HG02970 (cell line): Measurements from ENCODE around the gene NTF4.
"Not testable (repeated sequence)": the region's sequence is repeated elsewhere in the genome, so short reads cannot be mapped to it uniquely, and the experiment has no call there.

Experiments
- ATAC-seq: cut with Tn5 transposase; IDR thresholded peaks from one replicate; pipeline ENCODE4 v1.9.1; 2021; ENCODE audit warnings: mild to moderate bottlenecking, moderate library complexity, moderate number of reproducible peaks; ENCODE audit not compliant: unreplicated experiment, low FRiP score

The NTF4 gene

DNA sequence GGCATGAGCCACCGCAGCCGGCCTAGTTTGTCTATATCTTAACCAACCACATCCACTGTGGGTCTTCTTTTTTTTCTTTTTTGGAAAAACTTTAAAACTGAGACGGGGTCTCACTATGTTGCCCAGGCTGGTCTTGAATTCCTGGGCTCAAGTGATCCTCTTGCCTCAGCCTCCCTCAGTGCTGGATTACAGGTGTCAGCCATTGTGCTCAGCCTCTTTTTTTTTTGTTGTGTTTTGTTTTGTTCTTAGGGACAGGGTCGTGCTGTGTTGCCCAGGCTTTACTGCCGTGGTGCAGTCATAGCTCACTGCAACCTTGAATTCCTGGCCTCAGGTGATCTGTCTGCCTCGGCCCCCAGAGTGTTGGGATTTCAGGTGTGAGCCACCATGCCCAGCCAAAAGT lies 28.1 kb upstream of the NTF4 start:
- no peak for ATAC-seq

DNA sequence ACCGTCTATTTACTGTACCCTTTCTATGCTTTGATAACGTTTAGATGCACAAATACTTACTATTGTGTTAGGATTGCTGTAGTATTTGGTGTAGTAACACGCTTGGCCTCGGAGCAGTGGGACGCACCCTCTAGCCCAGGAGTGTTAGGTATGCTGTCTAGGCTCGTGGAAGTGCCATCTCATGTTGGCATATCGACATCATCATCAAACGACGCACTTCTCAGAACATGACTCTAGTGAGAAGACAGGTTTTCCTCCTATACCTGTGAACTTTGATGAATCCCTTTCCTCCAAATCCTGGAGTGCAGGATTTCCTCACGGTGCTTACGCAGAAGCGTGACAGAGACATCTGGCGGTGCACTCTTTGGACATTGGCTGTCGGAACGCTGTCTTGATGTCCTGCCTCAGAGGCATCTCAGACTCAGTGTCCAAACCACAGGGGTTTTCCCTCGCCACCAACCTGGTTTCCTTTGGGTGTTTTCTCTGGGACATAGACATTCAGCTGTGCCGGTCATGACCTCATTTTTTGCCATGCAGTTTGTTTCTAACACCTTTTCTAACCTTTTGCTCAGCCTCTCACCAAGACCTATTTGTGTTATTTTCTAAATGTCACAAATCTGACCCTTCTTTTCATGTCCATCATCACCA lies 26.9 kb upstream of the NTF4 start:
- ATAC-seq = no peak

DNA sequence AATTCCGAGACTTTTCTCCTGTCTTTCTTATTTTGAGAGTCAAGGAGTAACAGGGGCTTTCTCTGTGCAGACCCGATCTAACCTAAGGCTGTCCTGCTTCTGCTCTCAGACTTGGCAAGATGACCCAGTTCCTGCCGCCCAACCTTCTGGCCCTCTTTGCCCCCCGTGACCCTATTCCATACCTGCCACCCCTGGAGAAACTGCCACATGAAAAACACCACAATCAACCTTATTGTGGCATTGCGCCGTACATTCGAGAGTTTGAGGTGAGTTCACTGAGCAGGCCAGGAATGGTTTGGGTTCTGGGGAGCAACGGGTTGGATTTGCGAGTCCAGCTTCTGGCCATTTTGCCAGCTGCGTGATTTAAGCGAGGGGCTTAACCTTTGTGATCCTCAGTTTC lies 21.7 kb upstream of the NTF4 start:
- ATAC-seq = no peak

DNA sequence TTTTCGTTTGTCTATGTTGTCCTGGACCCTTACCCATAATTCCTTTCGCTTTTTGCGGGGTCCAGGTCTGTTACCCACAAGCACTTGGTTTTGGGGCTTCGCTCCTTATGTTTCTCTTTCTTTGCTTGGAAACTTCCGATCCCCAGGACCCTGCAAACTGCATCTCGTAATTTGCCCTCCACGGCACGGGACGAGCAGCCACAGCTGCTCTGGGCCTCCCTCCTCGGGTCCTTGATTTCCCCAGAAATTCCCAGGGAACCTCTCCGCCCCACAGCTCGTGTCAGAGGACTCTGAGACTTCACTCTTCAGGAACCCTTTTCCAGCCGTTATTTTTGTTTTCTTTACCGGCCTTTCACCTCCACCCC lies 21.2 kb upstream of the NTF4 start:
- ATAC-seq = no peak

DNA sequence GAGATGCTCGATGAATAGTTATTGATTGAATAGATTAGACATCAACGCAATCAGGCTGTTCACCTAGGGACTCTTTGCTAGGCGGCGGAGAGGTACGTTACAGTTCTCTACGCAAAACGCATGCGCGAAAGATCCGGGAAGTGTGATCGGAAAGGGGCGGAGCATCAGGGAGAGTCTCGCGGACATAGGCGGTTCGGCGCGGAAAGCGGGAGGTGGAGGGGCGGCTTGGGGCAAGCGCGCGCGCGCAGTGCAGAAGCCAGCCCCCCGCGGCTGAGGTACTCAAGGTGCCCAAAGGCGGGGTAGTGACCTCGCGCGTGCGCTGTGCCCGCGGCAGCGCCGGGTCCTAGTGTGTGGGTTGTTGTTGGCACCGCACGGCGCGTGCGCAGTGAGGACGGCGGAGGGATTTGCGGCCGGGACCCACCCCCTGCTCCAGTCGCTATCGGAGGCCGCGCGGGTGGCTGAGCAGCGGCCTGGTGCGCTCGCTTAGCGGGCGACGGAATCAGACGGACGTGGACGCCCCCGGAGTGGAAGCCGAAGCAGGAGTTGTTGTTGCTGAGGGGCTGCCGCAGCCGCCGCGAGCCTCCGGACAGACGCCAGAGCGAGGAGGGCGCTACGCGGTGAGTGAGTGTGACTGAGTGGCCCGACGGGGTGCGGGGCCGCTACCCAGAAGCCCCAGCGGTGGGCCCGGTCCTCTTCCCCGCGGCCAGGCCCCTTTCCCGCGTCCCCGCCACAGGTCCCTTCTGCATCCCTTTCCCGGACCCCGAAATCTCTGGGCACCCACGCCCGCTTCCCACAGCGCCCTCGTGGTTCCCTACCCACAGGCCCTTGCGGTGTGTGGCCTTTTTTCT lies 20.6 kb upstream of the NTF4 start, which contains the start of gene SNRNP70:
Gene SNRNP70, plus strand, starts transcription at position 432 of the 848 bp plus-strand sequence. CDS start 964 bp downstream, outside the sequence.
- ATAC-seq = peak; percentile 90

DNA sequence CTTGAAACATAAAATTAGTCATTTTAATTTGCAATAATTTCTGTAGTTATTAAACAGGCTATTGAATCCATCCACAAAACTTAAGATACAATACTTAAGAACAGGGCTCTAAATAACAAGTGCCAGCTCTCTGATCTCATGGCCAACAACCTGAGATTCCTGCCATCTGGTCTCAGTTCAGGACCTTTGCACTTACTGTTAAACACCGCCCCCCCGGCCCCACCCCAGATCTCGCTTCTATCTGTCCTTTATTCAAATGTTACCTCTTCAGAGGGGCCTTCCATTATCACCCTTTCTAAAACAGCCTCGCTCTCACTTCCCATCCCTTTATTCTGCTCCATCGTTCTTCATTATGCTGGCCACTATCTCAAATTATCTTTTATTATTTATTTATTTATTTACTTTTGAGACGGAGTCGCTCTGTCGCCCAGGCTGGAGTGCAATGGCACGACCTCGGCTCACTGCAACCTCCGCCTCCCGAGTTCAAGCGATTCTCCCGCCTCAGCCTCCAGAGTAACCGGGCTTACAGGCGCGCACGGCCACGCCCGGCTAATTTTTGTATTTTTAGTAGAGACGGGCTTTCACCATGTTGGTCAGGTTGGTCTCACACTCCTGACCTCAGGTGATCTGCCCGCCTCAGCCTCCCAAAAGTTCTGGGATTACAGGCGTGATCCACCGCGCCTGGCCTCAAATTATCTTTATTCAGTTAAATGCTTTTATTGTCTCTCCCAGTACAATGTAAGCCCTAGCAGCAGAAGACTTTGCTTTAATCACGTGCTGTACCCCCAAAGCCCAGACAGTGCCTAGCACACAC lies 19.8 kb upstream of the NTF4 start:
- ATAC-seq = no peak

DNA sequence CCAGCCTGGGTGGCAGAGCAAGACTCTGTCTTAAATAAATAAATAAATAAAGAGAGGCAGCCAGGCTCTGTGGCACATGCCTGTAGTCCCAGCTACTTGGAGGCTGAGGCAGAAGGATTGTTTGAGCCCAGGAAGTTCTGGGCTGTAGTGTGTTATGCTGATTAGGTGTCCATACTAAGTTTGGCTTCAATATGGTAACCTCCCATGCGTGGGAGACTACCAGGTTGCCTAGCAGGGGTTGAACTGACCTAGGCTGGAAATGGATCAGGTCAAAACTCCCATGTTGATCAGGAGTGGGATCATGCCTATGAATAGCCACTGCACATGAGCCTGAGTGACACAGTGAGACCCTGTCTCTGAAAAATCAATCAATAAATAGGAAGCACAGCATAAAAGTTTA lies 16.7 kb upstream of the NTF4 start:
- no peak for ATAC-seq

DNA sequence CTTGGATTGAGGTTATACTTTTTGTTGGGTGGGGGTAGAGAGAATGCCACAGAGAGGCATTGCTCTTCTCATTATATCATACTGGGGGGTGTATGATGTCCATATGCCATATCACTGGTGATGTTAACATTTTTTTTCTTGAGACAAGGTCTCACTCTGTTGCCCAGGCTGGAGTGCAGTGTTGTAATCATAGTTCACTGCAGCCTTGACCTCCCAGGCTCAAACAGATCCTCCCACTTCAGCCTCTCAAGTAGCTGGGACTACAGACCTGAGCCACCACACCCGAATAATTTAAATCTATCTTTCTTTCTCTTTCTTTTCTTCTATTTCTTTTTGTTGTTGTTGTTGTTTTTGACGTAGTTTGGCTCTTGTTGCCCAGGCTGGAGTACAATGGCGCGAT lies 15.8 kb upstream of the NTF4 start:
- no peak for ATAC-seq

DNA sequence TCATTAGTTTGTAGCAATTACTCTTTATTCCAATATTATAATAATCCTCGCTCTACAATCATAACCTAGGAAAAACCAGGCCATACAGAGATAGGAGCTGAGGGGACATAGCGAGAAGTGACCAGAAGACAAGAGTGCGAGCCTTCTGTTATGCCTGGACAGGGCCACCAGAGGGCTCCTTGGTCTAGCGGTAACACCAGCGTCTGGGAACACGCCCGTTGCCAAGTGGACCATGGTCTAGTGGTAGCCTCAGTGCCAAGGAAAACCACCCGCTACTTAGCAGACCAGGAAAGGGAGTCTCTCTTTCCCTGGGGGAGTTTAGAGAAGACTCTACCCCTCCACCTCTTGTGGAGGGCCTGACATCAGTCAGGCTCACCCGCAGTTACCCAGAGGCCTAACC lies 10.3 kb upstream of the NTF4 start:
- not testable (repeated sequence) for ATAC-seq

DNA sequence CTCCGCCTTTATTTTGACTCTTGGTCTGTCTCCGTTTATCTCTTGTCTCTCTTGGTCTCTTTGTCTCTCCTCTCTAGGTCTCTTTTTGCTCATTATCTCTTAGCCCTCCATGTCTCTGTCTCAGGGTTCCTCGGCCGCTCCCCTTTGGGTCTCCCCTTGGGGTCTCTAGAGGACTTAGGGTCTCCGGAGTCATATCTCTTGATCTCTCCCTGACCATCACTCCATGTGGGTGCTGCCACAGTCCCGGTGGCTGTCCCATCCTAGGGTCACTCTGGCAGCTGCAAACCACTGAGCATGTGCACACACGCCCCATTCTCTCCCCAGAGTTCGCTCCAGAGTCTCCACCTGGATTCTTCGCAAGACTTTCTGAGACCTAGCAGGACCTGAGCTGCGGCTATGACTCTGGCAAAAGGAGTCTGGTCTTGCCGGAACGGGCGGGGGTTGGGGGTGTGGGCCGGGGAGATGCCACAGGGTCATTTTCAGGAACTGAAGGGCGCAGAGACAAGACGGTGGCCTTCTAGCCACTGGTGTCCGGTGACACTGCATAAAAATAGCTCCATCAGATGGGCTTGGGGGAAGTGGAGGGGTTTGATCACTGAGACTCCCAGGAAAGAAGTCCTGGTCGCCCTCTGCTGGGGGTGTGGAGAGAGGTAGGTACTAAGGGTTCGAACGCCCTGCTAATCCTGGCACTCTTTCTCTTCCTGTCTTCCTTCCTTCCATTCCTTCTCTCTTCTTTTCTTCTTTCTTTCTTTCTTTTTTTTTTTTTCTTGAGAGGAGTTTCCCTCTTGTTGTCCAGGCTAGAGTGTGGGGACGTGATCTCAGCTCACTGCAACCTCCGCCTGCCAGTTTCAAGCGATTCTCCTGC lies 9.1 kb upstream of the NTF4 start:
- ATAC-seq = no peak

DNA sequence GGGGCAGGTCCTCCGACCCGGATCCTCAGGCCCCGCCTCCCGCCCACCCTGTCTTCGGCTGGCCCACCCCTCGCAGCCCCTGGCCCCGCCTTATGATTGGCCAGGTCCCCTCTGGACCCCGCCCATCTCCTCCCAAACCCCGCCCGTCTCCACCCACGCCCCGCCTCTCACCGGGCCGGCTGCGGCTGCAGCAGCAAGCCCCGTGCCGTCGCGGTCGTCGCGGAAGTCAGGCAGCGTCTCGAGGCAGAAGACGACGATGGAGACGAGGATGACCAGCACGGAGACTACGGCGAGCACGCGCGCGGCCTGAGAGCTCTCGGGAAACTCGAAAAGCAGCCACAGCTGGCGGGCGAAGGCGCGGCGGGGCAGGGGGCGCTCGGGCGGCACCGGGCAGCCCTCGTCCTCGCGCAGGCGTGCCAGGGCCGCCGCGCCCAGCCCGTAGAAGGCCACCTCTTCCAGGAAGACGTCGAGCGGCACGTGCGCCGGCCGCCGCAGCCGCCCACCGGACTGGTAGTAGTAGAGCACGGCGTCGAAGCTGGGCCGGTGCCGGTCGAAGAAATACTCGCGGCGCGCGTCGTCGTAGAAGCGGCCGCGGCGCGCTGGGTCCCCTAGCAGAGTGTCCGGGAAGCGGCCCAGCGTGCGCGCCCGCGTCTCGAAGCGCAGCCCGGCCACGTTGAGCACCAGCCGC lies 7.4 kb upstream of the NTF4 start:
- no peak for ATAC-seq

DNA sequence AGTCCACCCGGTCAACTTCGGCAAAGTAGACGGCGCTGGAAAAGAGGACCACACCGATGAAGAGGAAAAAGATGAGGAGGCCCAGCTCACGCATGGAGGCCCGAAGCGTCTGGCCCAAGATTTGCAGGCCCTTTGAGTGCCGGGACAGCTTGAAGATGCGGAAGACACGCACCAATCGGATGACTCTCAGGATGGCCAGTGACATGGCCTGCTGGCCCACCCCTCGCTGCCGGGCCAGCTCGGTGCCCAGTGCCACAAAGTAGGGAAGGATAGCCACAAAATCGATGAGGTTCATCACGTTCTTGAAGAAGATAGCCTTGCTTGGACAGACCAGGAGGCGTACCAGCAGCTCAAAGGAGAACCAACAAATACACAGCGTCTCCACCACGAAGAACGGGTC lies 5.8 kb upstream of the NTF4 start:
- no peak for ATAC-seq

DNA sequence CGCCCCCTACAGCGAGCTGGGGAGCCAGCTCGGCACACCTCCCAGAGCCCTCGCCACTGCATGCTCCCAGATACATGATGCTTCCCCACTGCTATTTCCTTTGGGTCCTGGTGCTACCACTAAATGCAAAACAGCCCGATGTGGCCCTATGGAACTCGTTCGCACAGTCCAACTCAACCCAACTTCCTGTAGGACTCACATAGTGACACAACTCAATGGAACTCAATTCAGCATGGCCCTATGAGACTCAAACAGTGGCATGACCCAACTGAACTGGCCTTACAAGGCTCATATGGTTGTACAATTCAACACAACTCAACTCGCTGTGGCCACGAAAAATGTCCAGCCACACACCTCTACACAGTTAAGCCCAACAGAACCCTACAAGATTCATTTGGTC lies 4.4 kb upstream of the NTF4 start:
- ATAC-seq = no peak

DNA sequence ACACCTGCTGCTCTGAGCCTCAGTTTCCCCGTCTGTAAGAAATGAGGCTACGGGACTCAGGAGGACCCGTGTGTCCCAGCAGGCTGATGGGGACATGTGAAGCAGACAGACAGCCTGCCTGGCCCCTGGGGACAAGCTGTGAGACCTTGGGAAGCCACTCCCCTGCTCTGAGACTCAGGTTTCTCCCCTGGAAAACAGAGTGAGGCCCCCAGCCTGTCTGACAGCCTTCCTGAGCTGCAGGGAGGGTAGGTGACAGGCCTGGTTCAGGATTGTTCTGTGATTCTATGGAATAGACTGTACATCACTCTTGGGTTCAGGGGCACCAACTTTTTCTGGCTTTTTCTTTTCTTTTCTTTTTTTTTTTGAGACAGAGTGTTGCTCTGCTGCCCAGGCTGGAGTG lies 2.9 kb upstream of the NTF4 start:
- no peak for ATAC-seq

DNA sequence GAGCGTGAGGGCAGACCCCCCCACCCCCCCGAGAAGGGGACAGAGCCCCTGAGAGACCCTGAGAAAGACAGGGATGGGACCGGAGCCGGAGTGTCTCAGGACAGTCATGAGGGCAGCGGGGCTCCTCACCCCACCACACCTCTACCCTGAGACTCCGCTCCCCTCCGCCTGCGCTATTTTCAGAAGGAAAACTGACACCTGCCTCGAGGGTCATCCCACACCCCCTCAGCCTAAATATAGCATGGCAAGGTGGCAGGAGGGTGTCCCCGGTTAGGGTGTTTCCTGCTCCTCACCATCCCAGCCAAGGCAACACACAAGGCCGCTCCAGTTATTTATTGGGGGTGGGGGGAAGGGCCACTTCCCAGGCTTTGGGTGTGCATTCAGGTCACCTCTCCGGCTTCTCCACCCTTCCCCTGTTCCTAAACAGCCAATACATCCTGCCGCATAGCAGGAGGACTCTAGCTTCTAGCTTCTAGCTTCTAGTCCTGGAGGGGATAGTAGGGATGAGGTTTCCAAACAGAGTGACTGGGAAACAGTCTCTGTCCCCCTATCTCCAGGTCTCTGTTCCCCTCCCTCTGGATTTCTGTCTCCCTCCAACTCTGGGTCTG lies 1.4 kb upstream of the NTF4 start:
- ATAC-seq = no peak

DNA sequence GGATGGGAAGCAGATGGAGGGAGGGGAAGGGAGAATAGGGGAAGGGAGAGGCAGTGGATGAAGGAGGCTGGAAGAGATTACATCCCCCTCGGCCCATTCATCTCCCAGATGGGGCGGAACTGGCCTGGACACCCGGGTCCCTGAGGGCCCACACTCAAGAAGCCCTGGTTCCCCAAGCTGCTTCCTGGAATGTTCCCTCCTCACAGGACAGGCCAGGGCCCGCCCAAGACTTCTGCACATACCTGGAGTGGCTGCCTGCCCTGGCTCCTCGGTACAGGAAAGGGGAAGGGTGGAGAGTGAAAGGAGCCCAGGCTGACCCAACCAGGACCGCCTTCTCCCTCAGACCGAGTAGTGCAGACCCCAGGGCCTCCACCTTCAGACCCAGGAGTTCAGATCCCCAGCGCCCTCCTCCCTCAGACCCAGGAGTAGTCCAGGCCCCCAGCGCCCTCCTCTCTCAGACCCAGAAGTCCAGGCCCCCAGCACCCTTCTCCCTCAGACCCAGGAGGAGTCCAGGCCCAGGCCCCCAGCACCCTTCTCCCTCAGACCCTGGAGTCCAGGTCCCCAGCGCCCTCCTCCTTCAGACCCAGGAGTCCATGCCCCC lies 489 bp downstream of the NTF4 start:
- no peak for ATAC-seq

DNA sequence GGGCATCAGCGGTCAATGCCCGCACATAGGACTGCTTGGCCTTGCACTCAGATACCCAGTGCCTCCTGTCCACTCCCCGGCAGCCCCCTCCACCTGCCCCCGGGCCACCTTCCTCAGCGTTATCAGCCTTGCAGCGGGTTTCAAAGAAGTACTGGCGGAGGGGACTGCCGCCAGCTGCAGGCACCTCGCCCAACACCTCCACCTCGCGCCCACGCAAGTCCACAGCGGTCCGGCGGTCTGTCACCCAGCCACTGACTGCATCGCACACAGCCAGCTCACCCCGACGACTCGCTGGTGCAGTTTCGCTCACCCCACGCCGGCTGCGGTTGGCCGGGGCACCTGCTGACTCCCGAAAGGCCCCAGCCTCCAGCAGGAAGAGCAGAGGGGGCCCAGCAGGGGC lies 3.2 kb downstream of the NTF4 start:
- no peak for ATAC-seq

DNA sequence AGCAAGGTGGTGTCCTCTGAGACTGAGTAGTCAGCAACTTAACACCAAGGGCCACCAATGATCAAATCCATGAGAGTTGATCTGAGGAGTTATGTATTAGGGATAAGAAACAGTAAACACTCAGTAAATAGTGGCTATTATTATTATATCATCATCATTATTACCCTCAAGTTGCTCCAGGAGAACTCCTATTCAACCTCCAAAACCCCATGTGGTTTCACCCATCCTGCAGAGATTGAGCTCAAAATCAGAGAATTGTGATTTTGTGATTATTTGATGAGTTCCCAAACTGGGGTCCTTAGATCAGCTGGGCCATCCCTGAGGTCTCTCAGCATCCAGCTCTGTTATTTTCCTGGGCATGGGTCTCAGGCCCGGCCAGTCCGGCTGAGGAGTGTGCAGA lies 3.6 kb downstream of the NTF4 start:
- ATAC-seq = no peak

DNA sequence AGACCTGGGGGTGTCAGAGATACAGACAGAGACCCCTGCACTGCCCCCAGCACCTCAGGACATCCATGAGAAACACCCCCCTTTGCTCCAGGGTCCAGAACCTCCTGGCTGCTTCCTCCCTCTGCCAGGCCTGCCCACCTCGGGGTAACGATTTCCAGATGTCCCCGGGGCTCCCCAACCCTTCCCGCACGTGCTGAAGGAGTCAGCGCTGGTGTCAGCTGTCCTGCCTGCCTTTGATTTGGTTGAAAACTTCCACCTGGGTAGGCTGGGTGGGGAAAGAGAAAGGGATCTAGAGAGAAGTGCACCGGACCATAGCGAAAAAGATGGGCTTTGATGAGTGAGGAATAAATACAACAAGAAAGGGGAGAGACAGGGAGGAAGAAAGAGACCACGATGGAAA lies 5.6 kb downstream of the NTF4 start:
- ATAC-seq = no peak
